MM.1S (cell line): ENCODE measurements around the gene ADGRL3.

Experiments
- DNase-seq: peaks from one replicate; pipeline ENCODE4 v3.0.0-alpha.2; 2015
- H2AFZ ChIP-seq: fragments of 300-600 bp; sonication (generic); 2 replicates; pipeline ENCODE4 v1.6.0; 2016; ENCODE audit warnings: antibody characterized with exemption, low read length
- H3F3A ChIP-seq: fragments of 300-600 bp; sonication (generic); 2 replicates; pipeline ENCODE4 v1.6.1; 2016; ENCODE audit warnings: mild to moderate bottlenecking, antibody characterized with exemption, low read length, moderate library complexity, mixed read lengths; ENCODE audit not compliant: insufficient read depth
- H3K27ac ChIP-seq: fragments of 300-600 bp; sonication (generic); 2 replicates; pipeline ENCODE4 v1.5.1; 2016; ENCODE audit warnings: mild to moderate bottlenecking, low read length
- H3K27me3 ChIP-seq: fragments of 300-600 bp; sonication (generic); replicated peaks from 2 replicates; pipeline ENCODE4 v1.6.0; 2016; ENCODE audit warnings: low read length; ENCODE audit not compliant: insufficient read depth
- H3K36me3 ChIP-seq: fragments of 300-600 bp; sonication (generic); replicated peaks from 2 replicates; pipeline ENCODE4 v1.6.1; 2016; ENCODE audit warnings: mild to moderate bottlenecking, low read length, mixed read lengths; ENCODE audit not compliant: insufficient read depth
- H3K4me1 ChIP-seq: fragments of 300-600 bp; sonication (generic); 2 replicates; pipeline ENCODE4 v1.6.1; 2016; ENCODE audit warnings: low read length, mixed read lengths
- H3K4me2 ChIP-seq: fragments of 300-600 bp; sonication (generic); 2 replicates; pipeline ENCODE4 v1.6.0; 2016; ENCODE audit warnings: low read depth, low read length
- H3K4me3 ChIP-seq: fragments of 300-600 bp; sonication (generic); 2 replicates; pipeline ENCODE4 v1.5.1; 2016; ENCODE audit warnings: low read length, mixed read lengths
- H3K79me2 ChIP-seq: fragments of 300-600 bp; sonication (generic); 2 replicates; pipeline ENCODE4 v1.6.1; 2016; ENCODE audit warnings: mixed run types, low read length, mixed read lengths
- H3K9ac ChIP-seq: fragments of 300-600 bp; sonication (generic); 2 replicates; pipeline ENCODE4 v1.6.1; 2016; ENCODE audit warnings: low read length, mixed read lengths
- H3K9me2 ChIP-seq: fragments of 300-600 bp; sonication (generic); replicated peaks from 2 replicates; pipeline ENCODE4 v1.6.1; 2016; ENCODE audit warnings: mild to moderate bottlenecking, low read length, mixed read lengths; ENCODE audit not compliant: insufficient read depth
- H3K9me3 ChIP-seq: fragments of 300-600 bp; sonication (generic); replicated peaks from 2 replicates; pipeline ENCODE4 v1.6.1; 2016; ENCODE audit warnings: mild to moderate bottlenecking, low read length, mixed read lengths; ENCODE audit not compliant: insufficient read depth
- H4K20me1 ChIP-seq: fragments of 300-600 bp; sonication (generic); 2 replicates; pipeline ENCODE4 v1.6.1; 2016; ENCODE audit warnings: mild to moderate bottlenecking, low read length, moderate library complexity, mixed read lengths; ENCODE audit not compliant: insufficient read depth
- CTCF ChIP-seq: fragments of 300-600 bp; sonication (generic); IDR thresholded peaks from 2 replicates; pipeline ENCODE4 v1.5.1; 2016; ENCODE audit warnings: antibody characterized with exemption, low read length, mixed read lengths
- EZH2 ChIP-seq: fragments of 300-600 bp; sonication (generic); optimal IDR thresholded peaks from 2 replicates; pipeline ENCODE3; 2017; ENCODE audit warnings: low read depth, mild to moderate bottlenecking, antibody characterized with exemption, low read length, mixed read lengths
- EZH2phosphoT487 ChIP-seq: fragments of 300-600 bp; sonication (generic); IDR thresholded peaks from 2 replicates; pipeline ENCODE4 v1.6.1; 2018; ENCODE audit warnings: antibody characterized with exemption, low read length

ADGRL3 gene

GRCh38 chr4:61675464-61675863 is 475.3 kb downstream of the ADGRL3 start:
- TF ChIP-seq EZH2 (no peak), EZH2phosphoT487 (no peak), CTCF (no peak)
- Histone ChIP-seq H3K4me2 (no peak overlapping the region), H3F3A (no peaks in the 10 kb centered on the region)

GRCh38 chr4:61678297-61678696 is 478.2 kb downstream of the ADGRL3 start:
- no peak overlapping the region for H2AFZ ChIP-seq
- DNase-seq, result no peak
- no peaks in the 10 kb centered on the region for H3K79me2 ChIP-seq
- H3K27ac ChIP-seq, result no peak overlapping the region
- H4K20me1 ChIP-seq, result no peaks in the 10 kb centered on the region
- no peaks in the 10 kb centered on the region for H3K36me3 ChIP-seq
- no peaks in the 10 kb centered on the region for H3K9me3 ChIP-seq
- no peaks in the 10 kb centered on the region for H3K4me1 ChIP-seq
- H3K9ac ChIP-seq, result no peak overlapping the region
- no peak overlapping the region for H3K4me2 ChIP-seq
- H3F3A ChIP-seq, result no peaks in the 10 kb centered on the region
- TF ChIP-seq EZH2, result no peak
- TF ChIP-seq CTCF, result no peak
- TF ChIP-seq EZH2phosphoT487, result no peak
- no peaks in the 10 kb centered on the region for H3K9me2 ChIP-seq
- no peak overlapping the region for H3K4me3 ChIP-seq
- H3K27me3 ChIP-seq, result no peaks in the 10 kb centered on the region

More at GRCh38 chr4:61675464-61675863, 475.3 kb downstream of the ADGRL3 start:
- H3K36me3 ChIP-seq, result no peaks in the 10 kb centered on the region
- no peaks in the 10 kb centered on the region for H3K9me2 ChIP-seq
- no peak overlapping the region for H3K4me3 ChIP-seq
- no peak overlapping the region for H2AFZ ChIP-seq
- no peaks in the 10 kb centered on the region for H3K79me2 ChIP-seq
- DNase-seq, result no peak
- no peaks in the 10 kb centered on the region for H3K27me3 ChIP-seq
- H3K9me3 ChIP-seq, result no peaks in the 10 kb centered on the region
- no peak overlapping the region for H3K9ac ChIP-seq
- H3K4me1 ChIP-seq, result no peaks in the 10 kb centered on the region
- H4K20me1 ChIP-seq, result no peaks in the 10 kb centered on the region
- H3K27ac ChIP-seq, result no peak overlapping the region

- TF ChIP-seq CTCF (no peak), EZH2phosphoT487 (no peak), EZH2 (no peak)
Measured at GRCh38 chr4:61693520-61693919, 493.4 kb downstream of the ADGRL3 start.

More at GRCh38 chr4:61693520-61693919, 493.4 kb downstream of the ADGRL3 start:
- Histone ChIP-seq H2AFZ (no peak overlapping the region), H3K4me2 (no peak overlapping the region), H3K9ac (no peak overlapping the region), H3K27me3 (no peaks in the 10 kb centered on the region), H3K4me3 (no peak overlapping the region), H4K20me1 (no peaks in the 10 kb centered on the region), H3K79me2 (no peaks in the 10 kb centered on the region), H3K9me3 (no peaks in the 10 kb centered on the region), H3K9me2 (no peaks in the 10 kb centered on the region), H3K4me1 (no peaks in the 10 kb centered on the region), H3K36me3 (no peaks in the 10 kb centered on the region), H3F3A (no peaks in the 10 kb centered on the region), H3K27ac (no peak overlapping the region)
- no peak for DNase-seq
